Neural progenitor cell (in vitro differentiated cells): ENCODE results near the gene LETMD1. TPM values are rescaled to one million over a fixed set of nuclear protein-coding genes. Genes with fewer than 3 reads are reported as not detected.

Source experiments
- DNase-seq: peaks from one replicate; pipeline ENCODE4 v3.0.0-alpha.2; 2016; ENCODE audit warnings: low spot score
- H2AFZ ChIP-seq: fragments of 200-600 bp; sonication (generic); replicated peaks from 2 replicates; pipeline ENCODE4 v1.6.1; 2016; ENCODE audit warnings: antibody characterized with exemption
- H3F3A ChIP-seq: fragments of 200-600 bp; sonication (generic); 2 replicates; pipeline ENCODE4 v1.6.1; 2016; ENCODE audit warnings: antibody characterized with exemption, low read depth
- H3K27ac ChIP-seq: fragments of 200-600 bp; sonication (generic); 2 replicates; pipeline ENCODE4 v1.5.1; 2016; ENCODE audit warnings: mild to moderate bottlenecking
- H3K27me3 ChIP-seq: fragments of 200-600 bp; sonication (generic); 2 replicates; pipeline ENCODE4 v1.6.1; 2016; ENCODE audit warnings: mild to moderate bottlenecking, moderate library complexity
- H3K36me3 ChIP-seq: fragments of 200-600 bp; sonication (generic); 2 replicates; pipeline ENCODE4 v1.5.1; 2016
- H3K4me1 ChIP-seq: fragments of 200-600 bp; sonication (generic); 2 replicates; pipeline ENCODE4 v1.6.1; 2016; ENCODE audit warnings: mixed run types
- H3K4me2 ChIP-seq: fragments of 200-600 bp; sonication (generic); 2 replicates; pipeline ENCODE4 v1.6.1; 2016
- H3K4me3 ChIP-seq: fragments of 200-600 bp; sonication (generic); 2 replicates; pipeline ENCODE4 v1.5.1; 2016
- H3K79me2 ChIP-seq: fragments of 200-600 bp; sonication (generic); 2 replicates; pipeline ENCODE4 v1.6.1; 2016; ENCODE audit warnings: low read depth
- H3K9ac ChIP-seq: fragments of 200-600 bp; sonication (generic); 2 replicates; pipeline ENCODE4 v1.6.1; 2016
- H3K9me3 ChIP-seq: fragments of 200-600 bp; sonication (generic); 2 replicates; pipeline ENCODE4 v1.5.1; 2016; ENCODE audit warnings: low read depth
- H4K20me1 ChIP-seq: fragments of 200-600 bp; sonication (generic); 2 replicates; pipeline ENCODE4 v1.6.1; 2016; ENCODE audit warnings: low read depth
- H3K27ac Mint-ChIP-seq: 3 replicates; pipeline ENCODE4 v1.8.0; 2021; ENCODE audit warnings: mixed read lengths
- H3K27me3 Mint-ChIP-seq: 2 replicates; pipeline ENCODE4 v1.8.0; 2022; ENCODE audit warnings: low read depth, mild to moderate bottlenecking, inconsistent platforms, moderate library complexity, mixed read lengths; ENCODE audit not compliant: insufficient read depth
- H3K36me3 Mint-ChIP-seq: 3 replicates; pipeline ENCODE4 v1.8.0; 2021; ENCODE audit warnings: mixed read lengths
- H3K4me1 Mint-ChIP-seq: 3 replicates; pipeline ENCODE4 v1.8.0; 2021; ENCODE audit warnings: mixed read lengths
- H3K4me3 Mint-ChIP-seq: 3 replicates; pipeline ENCODE4 v1.8.0; 2021; ENCODE audit warnings: mild to moderate bottlenecking, moderate library complexity, mixed read lengths
- H3K9me3 Mint-ChIP-seq: 3 replicates; pipeline ENCODE4 v1.8.0; 2020; ENCODE audit warnings: mixed read lengths
- EZH2 ChIP-seq: fragments of 200-600 bp; sonication (generic); IDR thresholded peaks from 2 replicates; pipeline ENCODE4 v1.6.1; 2017; ENCODE audit warnings: antibody characterized with exemption, mild to moderate bottlenecking, moderate library complexity
- EZH2phosphoT487 ChIP-seq: fragments of 200-600 bp; sonication (generic); IDR thresholded peaks from 2 replicates; pipeline ENCODE4 v1.6.1; 2017; ENCODE audit warnings: antibody characterized with exemption
- total RNA-seq: library from RNA; depleted of rRNA; stranded (reverse); fragments of >200 nt; gene quantifications from 2 replicates; pipeline ENCODE4 v1.2.3, GENCODE V29; 2015; ENCODE audit warnings: low replicate concordance
- TF ChIP-seq, protein P1 (sequence below): fragments of 200-600 bp; sonication (generic); IDR thresholded peaks from 2 replicates; pipeline ENCODE4 v1.5.1; 2017; ENCODE audit warnings: antibody characterized with exemption, mild to moderate bottlenecking

LETMD1 gene
- total RNA-seq, 1 donor from 2014 or later: 40.9 TPM

GRCh38 chr12:51071663-51072062, 23.5 kb downstream of the LETMD1 start:
- no peaks in the 10 kb centered on the region for H3K27me3 Mint-ChIP-seq
- no peak overlapping the region for H3K4me2 ChIP-seq
- peaks cover 20% of the 10 kb centered on the region for H3K79me2 ChIP-seq
- H3K36me3 Mint-ChIP-seq: peaks cover 26% of the 10 kb centered on the region
- no peaks in the 10 kb centered on the region for H3K4me1 ChIP-seq
- DNase-seq: no peak
- no peaks in the 10 kb centered on the region for H3K9me3 ChIP-seq
- TF ChIP-seq EZH2 (no peak), EZH2phosphoT487 (no peak)
- TF ChIP-seq, protein P1, sequence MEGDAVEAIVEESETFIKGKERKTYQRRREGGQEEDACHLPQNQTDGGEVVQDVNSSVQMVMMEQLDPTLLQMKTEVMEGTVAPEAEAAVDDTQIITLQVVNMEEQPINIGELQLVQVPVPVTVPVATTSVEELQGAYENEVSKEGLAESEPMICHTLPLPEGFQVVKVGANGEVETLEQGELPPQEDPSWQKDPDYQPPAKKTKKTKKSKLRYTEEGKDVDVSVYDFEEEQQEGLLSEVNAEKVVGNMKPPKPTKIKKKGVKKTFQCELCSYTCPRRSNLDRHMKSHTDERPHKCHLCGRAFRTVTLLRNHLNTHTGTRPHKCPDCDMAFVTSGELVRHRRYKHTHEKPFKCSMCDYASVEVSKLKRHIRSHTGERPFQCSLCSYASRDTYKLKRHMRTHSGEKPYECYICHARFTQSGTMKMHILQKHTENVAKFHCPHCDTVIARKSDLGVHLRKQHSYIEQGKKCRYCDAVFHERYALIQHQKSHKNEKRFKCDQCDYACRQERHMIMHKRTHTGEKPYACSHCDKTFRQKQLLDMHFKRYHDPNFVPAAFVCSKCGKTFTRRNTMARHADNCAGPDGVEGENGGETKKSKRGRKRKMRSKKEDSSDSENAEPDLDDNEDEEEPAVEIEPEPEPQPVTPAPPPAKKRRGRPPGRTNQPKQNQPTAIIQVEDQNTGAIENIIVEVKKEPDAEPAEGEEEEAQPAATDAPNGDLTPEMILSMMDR: no peak
- H2AFZ ChIP-seq: no peak overlapping the region
- peaks cover 7% of the 10 kb centered on the region for H3K36me3 ChIP-seq
- no peaks in the 10 kb centered on the region for H3K9me3 Mint-ChIP-seq
- H3K9ac ChIP-seq: no peak overlapping the region
- H3K4me1 Mint-ChIP-seq: no peaks in the 10 kb centered on the region
- no peak overlapping the region for H3K27ac ChIP-seq
- no peak overlapping the region for H3K4me3 Mint-ChIP-seq
- H3F3A ChIP-seq: no peaks in the 10 kb centered on the region
- H3K27ac Mint-ChIP-seq: no peak overlapping the region
- H4K20me1 ChIP-seq: peaks cover 23% of the 10 kb centered on the region
- H3K4me3 ChIP-seq: no peak overlapping the region
- H3K27me3 ChIP-seq: no peaks in the 10 kb centered on the region

GRCh38 chr12:51075390-51075789, 27.3 kb downstream of the LETMD1 start:
- no peak overlapping the region for H3K27ac Mint-ChIP-seq
- Histone ChIP-seq H3K9me3 (no peaks in the 10 kb centered on the region), H4K20me1 (peaks cover 48% of the 10 kb centered on the region), H3K9ac (no peak overlapping the region), H3K36me3 (no peaks in the 10 kb centered on the region), H3K4me2 (no peak overlapping the region), H3K4me1 (no peaks in the 10 kb centered on the region), H3K27me3 (no peaks in the 10 kb centered on the region), H2AFZ (no peak overlapping the region), H3K79me2 (peaks cover 55% of the 10 kb centered on the region), H3K4me3 (no peak overlapping the region), H3K27ac (no peak overlapping the region), H3F3A (no peaks in the 10 kb centered on the region)
- H3K27me3 Mint-ChIP-seq: no peaks in the 10 kb centered on the region
- H3K4me1 Mint-ChIP-seq: peaks cover 7% of the 10 kb centered on the region
- no peak for DNase-seq
- peaks cover 16% of the 10 kb centered on the region for H3K36me3 Mint-ChIP-seq
- TF ChIP-seq, protein P1: no peak
- TF ChIP-seq EZH2 (no peak), EZH2phosphoT487 (no peak)
- no peaks in the 10 kb centered on the region for H3K9me3 Mint-ChIP-seq
- H3K4me3 Mint-ChIP-seq: no peak overlapping the region

- no peaks in the 10 kb centered on the region for H3K27me3 ChIP-seq
- H3K4me1 ChIP-seq: peaks cover 1% of the 10 kb centered on the region
- H3K9ac ChIP-seq: no peak overlapping the region
- peaks cover 58% of the 10 kb centered on the region for H4K20me1 ChIP-seq
- TF ChIP-seq EZH2phosphoT487: no peak
- TF ChIP-seq EZH2: no peak
- TF ChIP-seq, protein P1: no peak
- peaks cover 65% of the 10 kb centered on the region for H3K79me2 ChIP-seq
- H3K9me3 Mint-ChIP-seq: no peaks in the 10 kb centered on the region
- peaks cover 16% of the 10 kb centered on the region for H3K36me3 Mint-ChIP-seq
- no peak overlapping the region for H3K4me3 ChIP-seq
- H3K27me3 Mint-ChIP-seq: no peaks in the 10 kb centered on the region
- H3K27ac Mint-ChIP-seq: no peak overlapping the region
- no peak overlapping the region for H3K27ac ChIP-seq
- no peaks in the 10 kb centered on the region for H3K9me3 ChIP-seq
- no peaks in the 10 kb centered on the region for H3F3A ChIP-seq
- no peak overlapping the region for H3K4me2 ChIP-seq
- peaks cover 14% of the 10 kb centered on the region for H3K4me1 Mint-ChIP-seq
- no peak for DNase-seq
- no peaks in the 10 kb centered on the region for H3K36me3 ChIP-seq
- no peak overlapping the region for H3K4me3 Mint-ChIP-seq
- no peak overlapping the region for H2AFZ ChIP-seq
Observed at GRCh38 chr12:51076236-51076930, 28.3 kb downstream of the LETMD1 start.
